Upper lobe of left lung (tissue), 6 donors: ENCODE measurements around the gene CXCR1. TPM values are rescaled to one million over a fixed set of nuclear protein-coding genes. Genes with fewer than 3 reads are reported as not detected.

Source experiments
- ATAC-seq, 2 donors: fragments of 200-7000 bp; cut with Tn5 transposase; one replicate each; pipeline ENCODE4 v1.9.1; 2022; ENCODE audit warnings: mild to moderate bottlenecking in 2 of 2, moderate library complexity in 2 of 2; ENCODE audit not compliant: low FRiP score in 2 of 2
- DNase-seq, 2 donors: peaks; one replicate each; pipeline ENCODE4 v3.0.0-alpha.2; 2019 to 2020
- H3K27ac ChIP-seq, 4 donors: fragments of 200-600 bp; sonication (generic); one replicate each; pipeline ENCODE4 v1.5.1; 2016 to 2019
- H3K27me3 ChIP-seq, 4 donors: fragments of 200-600 bp; sonication (generic); one replicate each; pipeline ENCODE4 v1.5.1; 2017 to 2019
- H3K36me3 ChIP-seq, 4 donors: fragments of 200-600 bp; sonication (generic); one replicate each; pipeline ENCODE4 v1.5.1; 2016 to 2019
- H3K4me1 ChIP-seq, 4 donors: fragments of 200-600 bp; sonication (generic); one replicate each; pipeline ENCODE4 v1.5.1; 2018 to 2019
- H3K4me3 ChIP-seq, 4 donors: fragments of 200-600 bp; sonication (generic); one replicate each; pipeline ENCODE4 v1.5.1; 2017 to 2019; ENCODE audit warnings: mild to moderate bottlenecking in 2 of 4, moderate library complexity in 1 of 4
- H3K9me3 ChIP-seq, 4 donors: fragments of 200-600 bp; sonication (generic); one replicate each; pipeline ENCODE4 v1.5.1; 2018 to 2019
- EP300 ChIP-seq, 4 donors: sonication (generic); formaldehyde crosslinking; IDR thresholded peaks; one replicate each; pipeline ENCODE4 v1.5.1; 2017; ENCODE audit warnings: antibody characterized with exemption in 4 of 4, control low read depth in 2 of 4
- POLR2A ChIP-seq, 4 donors: fragments of 450-650 bp; IDR thresholded peaks; one replicate each; pipeline ENCODE4 v1.5.1; 2016 to 2017; ENCODE audit warnings: antibody characterized with exemption in 4 of 4, mild to moderate bottlenecking in 2 of 4
- POLR2AphosphoS5 ChIP-seq, 2 donors: sonication (generic); formaldehyde crosslinking; IDR thresholded peaks; one replicate each; pipeline ENCODE4 v1.5.1; 2017; ENCODE audit warnings: antibody characterized with exemption in 2 of 2
- WGBS, 2 donors: methylation state at CpG; one replicate each; pipeline ENCODE4 v1.1.5; 2017 to 2018; 5-methylcytosine and 5-hydroxymethylcytosine counted together
- total RNA-seq, 6 donors: library from RNA; depleted of rRNA in 4 of 6; stranded (reverse); fragments of >200 nt in 4 of 6; gene quantifications; one replicate each; pipeline versions ENCODE4 v1.1.0 to v1.2.1, GENCODE V29; 2016 to 2021
- TF ChIP-seq, protein P1 (sequence below), 6 experiments: fragments of 450-650 bp in 4 of 6; fragments of 200-600 bp in 2 of 6; sonication (generic) in 2 of 6; IDR thresholded peaks; one replicate each; pipeline ENCODE4 v1.5.1; 2016 to 2019; ENCODE audit warnings: antibody characterized with exemption in 6 of 6
- donor health status: DM: no; HTN: no; CAD: no; lungs with moderate emphysema.
- donor health status: DM: no; HTN: yes; CAD: no; lungs with severe emphysema.

CXCR1 gene
- total RNA-seq, 6 donors from 2014 or later = 1.3 to 17.2 (median 6.4) TPM

DNA sequence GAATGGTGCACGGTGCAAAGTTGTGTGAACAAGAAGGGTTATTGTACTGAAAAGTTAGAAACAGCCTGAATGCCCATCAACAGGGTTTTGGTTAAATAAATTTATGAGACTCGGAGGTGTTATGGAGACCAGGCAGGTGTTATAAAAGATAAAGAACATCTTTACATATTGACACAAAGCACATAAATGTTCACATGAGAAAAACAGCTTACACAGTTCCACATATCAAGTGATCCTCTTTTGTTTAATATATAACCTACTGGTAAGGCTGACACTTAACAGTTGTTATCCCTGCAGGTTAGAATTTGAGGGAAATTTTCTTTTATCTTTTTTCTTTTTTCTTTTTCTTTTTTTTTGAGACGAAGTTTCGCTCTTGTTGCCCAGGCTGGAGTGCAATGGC lies 30.2 kb upstream of the CXCR1 start:
- no peaks in the 10 kb centered on the region for H3K9me3 ChIP-seq
- H3K4me1 ChIP-seq = no peaks in the 10 kb centered on the region
- ATAC-seq = no peak
- H3K36me3 ChIP-seq = no peaks in the 10 kb centered on the region
- no peak overlapping the region for H3K4me3 ChIP-seq
- H3K27me3 ChIP-seq = no peaks in the 10 kb centered on the region
- 63 to 71% methylated on average over 4 of the region's 4 CpGs for WGBS, 2 donors
- no peak overlapping the region for H3K27ac ChIP-seq
- TF ChIP-seq, protein P1, sequence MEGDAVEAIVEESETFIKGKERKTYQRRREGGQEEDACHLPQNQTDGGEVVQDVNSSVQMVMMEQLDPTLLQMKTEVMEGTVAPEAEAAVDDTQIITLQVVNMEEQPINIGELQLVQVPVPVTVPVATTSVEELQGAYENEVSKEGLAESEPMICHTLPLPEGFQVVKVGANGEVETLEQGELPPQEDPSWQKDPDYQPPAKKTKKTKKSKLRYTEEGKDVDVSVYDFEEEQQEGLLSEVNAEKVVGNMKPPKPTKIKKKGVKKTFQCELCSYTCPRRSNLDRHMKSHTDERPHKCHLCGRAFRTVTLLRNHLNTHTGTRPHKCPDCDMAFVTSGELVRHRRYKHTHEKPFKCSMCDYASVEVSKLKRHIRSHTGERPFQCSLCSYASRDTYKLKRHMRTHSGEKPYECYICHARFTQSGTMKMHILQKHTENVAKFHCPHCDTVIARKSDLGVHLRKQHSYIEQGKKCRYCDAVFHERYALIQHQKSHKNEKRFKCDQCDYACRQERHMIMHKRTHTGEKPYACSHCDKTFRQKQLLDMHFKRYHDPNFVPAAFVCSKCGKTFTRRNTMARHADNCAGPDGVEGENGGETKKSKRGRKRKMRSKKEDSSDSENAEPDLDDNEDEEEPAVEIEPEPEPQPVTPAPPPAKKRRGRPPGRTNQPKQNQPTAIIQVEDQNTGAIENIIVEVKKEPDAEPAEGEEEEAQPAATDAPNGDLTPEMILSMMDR (IDR thresholded peaks at IDR 0.05) = no peak
- TF ChIP-seq POLR2A (IDR thresholded peaks at IDR 0.05) (no peak), POLR2AphosphoS5 (IDR thresholded peaks at IDR 0.05) (no peak), EP300 (IDR thresholded peaks at IDR 0.05) (no peak)
- no peak for DNase-seq

DNA sequence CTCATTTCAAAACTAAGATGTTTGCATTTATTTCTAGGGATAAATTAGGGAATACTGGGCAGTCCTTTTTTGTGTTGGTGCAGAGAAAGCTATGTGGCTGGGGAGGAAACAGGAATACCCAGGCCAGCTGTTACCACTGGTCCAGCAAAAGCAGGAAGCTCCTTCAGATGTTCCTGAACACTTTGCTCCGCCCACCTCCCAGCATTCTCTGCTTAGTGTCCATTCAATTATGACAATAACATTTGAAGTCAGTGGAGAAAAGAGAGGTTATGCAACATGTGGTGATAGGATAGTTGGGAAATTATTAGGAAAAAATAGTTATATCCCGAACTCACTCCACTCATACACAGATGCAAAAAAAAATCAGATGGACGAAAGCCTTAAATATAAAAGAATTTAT lies 28.1 kb upstream of the CXCR1 start:
- DNase-seq (no peak), ATAC-seq (no peak)
- TF ChIP-seq POLR2AphosphoS5 (IDR thresholded peaks at IDR 0.05) (no peak), POLR2A (IDR thresholded peaks at IDR 0.05) (no peak), EP300 (IDR thresholded peaks at IDR 0.05) (no peak)
- TF ChIP-seq, protein P1 (IDR thresholded peaks at IDR 0.05) = no peak
- Histone ChIP-seq H3K9me3 (no peaks in the 10 kb centered on the region), H3K4me1 (no peaks in the 10 kb centered on the region), H3K4me3 (no peak overlapping the region), H3K36me3 (no peaks in the 10 kb centered on the region), H3K27ac (no peak overlapping the region), H3K27me3 (no peaks in the 10 kb centered on the region)
- WGBS, 2 donors = 69 to 91% methylated on average over 3 of the region's 3 CpGs

DNA sequence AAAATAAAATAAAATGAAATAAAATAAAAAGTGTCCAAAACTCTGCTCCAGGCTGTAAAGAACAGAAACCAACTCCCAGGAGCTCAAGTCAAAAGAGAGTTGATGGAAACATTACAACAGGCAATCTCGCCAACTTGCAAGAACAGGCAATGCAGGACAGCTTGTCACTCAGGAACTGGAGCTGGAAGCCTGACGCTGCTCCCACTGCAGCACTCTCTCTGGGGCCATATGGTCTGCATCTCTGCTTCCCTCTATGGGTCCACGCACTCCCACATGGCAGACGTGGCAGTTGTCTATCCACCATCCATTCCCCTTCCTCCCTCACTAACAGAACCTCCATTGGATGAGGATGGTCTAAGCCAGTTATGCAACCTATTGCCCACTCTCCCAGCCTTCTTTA lies 26.9 kb upstream of the CXCR1 start:
- TF ChIP-seq POLR2A (IDR thresholded peaks at IDR 0.05) = no peak
- TF ChIP-seq, protein P1 (IDR thresholded peaks at IDR 0.05) = no peak
- no peak for TF ChIP-seq EP300 (IDR thresholded peaks at IDR 0.05)
- DNase-seq = no peak
- Histone ChIP-seq H3K4me3 (no peak overlapping the region), H3K36me3 (no peaks in the 10 kb centered on the region), H3K27me3 (no peaks in the 10 kb centered on the region), H3K27ac (no peak overlapping the region), H3K4me1 (no peaks in the 10 kb centered on the region), H3K9me3 (no peaks in the 10 kb centered on the region)
- WGBS, 2 donors = 86 to 92% methylated on average over 4 of the region's 4 CpGs
- ATAC-seq = no peak

DNA sequence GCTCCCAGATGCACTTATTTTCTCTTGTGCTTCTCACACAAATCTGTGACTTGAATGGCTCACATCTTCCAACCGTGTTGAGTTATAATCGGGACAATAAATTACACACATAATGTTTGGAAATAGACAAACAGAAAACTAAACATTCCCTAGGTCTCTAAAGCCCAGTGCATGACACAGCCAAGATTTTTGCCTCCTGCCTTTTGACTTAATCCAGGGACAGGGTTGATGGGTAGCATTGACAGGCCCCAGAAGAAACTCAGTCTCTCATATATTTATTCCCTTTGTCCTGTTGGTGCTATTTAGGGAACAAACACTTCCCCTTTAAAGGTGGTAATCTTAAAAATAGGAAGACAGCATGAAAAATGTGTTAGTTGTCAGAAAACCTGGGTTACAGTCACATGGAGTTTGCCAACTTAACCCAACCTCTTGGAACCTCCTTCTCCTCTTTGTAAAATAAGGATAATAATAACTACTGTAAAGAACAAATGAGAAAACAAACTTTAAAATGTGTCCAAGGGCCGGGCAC lies 26.2 kb upstream of the CXCR1 start:
- Histone ChIP-seq H3K27ac (no peak overlapping the region), H3K4me1 (no peaks in the 10 kb centered on the region), H3K36me3 (no peaks in the 10 kb centered on the region), H3K27me3 (no peaks in the 10 kb centered on the region), H3K9me3 (no peaks in the 10 kb centered on the region), H3K4me3 (no peak overlapping the region)
- DNase-seq = no peak
- TF ChIP-seq, protein P1 (IDR thresholded peaks at IDR 0.05) = no peak
- TF ChIP-seq POLR2AphosphoS5 (IDR thresholded peaks at IDR 0.05) (no peak), EP300 (IDR thresholded peaks at IDR 0.05) (no peak), POLR2A (IDR thresholded peaks at IDR 0.05) (no peak)
- WGBS, 2 donors = 62 to 70% methylated on average over 3 of the region's 3 CpGs
- no peak for ATAC-seq

DNA sequence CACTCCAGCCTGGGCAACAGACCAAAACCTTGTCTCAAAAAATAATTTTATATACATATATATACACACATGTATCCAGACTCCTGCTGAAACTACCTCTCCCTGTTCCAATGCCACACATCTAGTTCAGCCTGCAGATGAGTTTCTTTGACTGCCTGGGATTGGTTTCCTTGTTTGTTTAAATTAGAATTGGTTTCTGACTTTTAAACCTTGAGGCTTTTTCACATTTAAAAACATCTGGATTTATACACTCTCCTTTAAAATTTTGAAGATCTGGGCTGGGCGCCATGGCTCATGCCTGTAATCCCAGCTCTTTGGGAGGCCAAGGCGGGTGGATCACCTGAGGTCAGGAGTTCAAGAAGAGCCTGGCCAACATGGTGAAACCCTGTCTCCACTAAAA lies 21.8 kb upstream of the CXCR1 start:
- TF ChIP-seq POLR2AphosphoS5 (IDR thresholded peaks at IDR 0.05) (no peak), POLR2A (IDR thresholded peaks at IDR 0.05) (no peak), EP300 (IDR thresholded peaks at IDR 0.05) (no peak)
- TF ChIP-seq, protein P1 (IDR thresholded peaks at IDR 0.05) = no peak
- Histone ChIP-seq H3K27ac (no peak overlapping the region), H3K27me3 (no peaks in the 10 kb centered on the region), H3K9me3 (no peaks in the 10 kb centered on the region), H3K36me3 (no peaks in the 10 kb centered on the region), H3K4me1 (peaks cover 0 to 11% (median 2%) of the 10 kb centered on the region in 4 donors), H3K4me3 (no peak overlapping the region)
- DNase-seq = no peak
- 100% methylated on average over 2 of the region's 2 CpGs for WGBS, 2 donors
- ATAC-seq = no peak
